ENCODE measurements around the gene UVRAG.

GRCh38 chr11:75834728-75835127, 19.7 kb downstream of the UVRAG start:
- TF ChIP-seq POLR2AphosphoS5 (IDR thresholded peaks at IDR 0.05; ENCODE audit: low read depth): no peak
- no peak for TF ChIP-seq REST (IDR thresholded peaks at IDR 0.05; ENCODE audit: insufficient replicate concordance, low read depth)

All from HL-60 (cell line).